Subcutaneous adipose tissue (tissue), 4 donors: Measurements from ENCODE around the gene EFCAB6. TPM values are rescaled to one million over a fixed set of nuclear protein-coding genes. Genes with fewer than 3 reads are reported as not detected.

Experiments used
- CTCF ChIP-seq: fragments of 450-650 bp; IDR thresholded peaks from one replicate; pipeline ENCODE4 v1.5.1; 2016; ENCODE audit warnings: low read depth, mild to moderate bottlenecking, control low read depth, antibody characterized with exemption, moderate library complexity
- total RNA-seq, 4 donors: library from RNA; depleted of rRNA; stranded (reverse); fragments of >200 nt; gene quantifications; one replicate each; pipeline ENCODE4 v1.1.0, GENCODE V29; 2016

The EFCAB6 gene
- total RNA-seq, 4 donors from 2014 or later, result 2.1 to 4.0 (median 2.4) TPM

GRCh38 chr22:43542681-43543521 lies 269.2 kb downstream of the EFCAB6 start:
- TF ChIP-seq CTCF, result no peak

GRCh38 chr22:43541462-43542407 lies 270.4 kb downstream of the EFCAB6 start:
- no peak for TF ChIP-seq CTCF

- TF ChIP-seq CTCF, result no peak
Observed at GRCh38 chr22:43541022-43541421, 271.1 kb downstream of the EFCAB6 start.

GRCh38 chr22:43540529-43540923 lies 271.6 kb downstream of the EFCAB6 start:
- no peak for TF ChIP-seq CTCF

- TF ChIP-seq CTCF, result no peak
Observed at GRCh38 chr22:43539572-43540528, 272.3 kb downstream of the EFCAB6 start.

GRCh38 chr22:43537019-43537585 lies 275.0 kb downstream of the EFCAB6 start:
- TF ChIP-seq CTCF, result no peak
